HG03575 (cell line): Measurements from ENCODE around the gene EOMES.
A peak's percentile ranks its signal among the peaks of the same experiment; 100 is the strongest.

Experiments used
- ATAC-seq: cut with Tn5 transposase; IDR thresholded peaks from one replicate; pipeline ENCODE4 v1.9.1; 2021; ENCODE audit not compliant: unreplicated experiment, insufficient number of reproducible peaks, low FRiP score; ENCODE audit errors: extremely low read depth

Gene EOMES

GRCh38 chr3:27688053-27688452, 34.1 kb downstream of the EOMES start:
- no peak for ATAC-seq

DNA sequence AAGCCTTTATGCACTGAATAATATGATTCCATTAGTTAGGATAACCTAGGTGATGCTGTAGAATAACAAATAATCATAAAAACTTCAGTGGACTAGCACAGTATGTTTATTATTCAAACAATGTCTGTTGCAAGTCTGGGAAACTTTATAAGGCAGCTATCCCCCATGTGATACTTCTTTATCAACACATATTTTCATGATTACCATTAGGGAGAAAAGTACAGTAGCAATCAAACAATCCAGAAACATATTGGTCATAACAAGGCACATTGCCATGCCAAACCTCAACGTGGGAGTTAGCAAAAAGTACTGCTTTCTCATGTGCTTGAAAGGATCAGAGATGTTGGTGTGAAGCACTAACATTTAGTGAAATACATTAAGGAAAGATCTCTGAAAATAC, 35.5 kb downstream of the EOMES start:
- no peak for ATAC-seq

DNA sequence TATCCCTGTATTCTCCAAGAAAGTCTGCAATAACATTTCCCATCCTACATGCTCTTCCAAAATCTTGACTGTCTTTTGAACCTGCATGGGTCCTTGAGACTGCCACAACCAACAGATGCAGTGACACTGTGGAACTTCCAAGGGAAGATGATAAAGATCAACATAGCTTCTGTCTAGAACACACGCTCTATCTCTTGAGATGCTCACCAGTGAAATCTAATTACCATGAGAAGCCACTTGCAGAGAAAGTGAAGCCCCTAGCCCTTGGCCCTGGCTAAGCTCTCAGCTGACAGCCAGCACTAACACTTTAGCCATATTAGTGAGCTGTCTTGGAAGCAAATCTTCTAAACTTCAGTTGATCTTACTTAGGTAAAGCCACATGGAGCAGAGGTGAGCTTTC, 36.6 kb downstream of the EOMES start:
- ATAC-seq = no peak

DNA sequence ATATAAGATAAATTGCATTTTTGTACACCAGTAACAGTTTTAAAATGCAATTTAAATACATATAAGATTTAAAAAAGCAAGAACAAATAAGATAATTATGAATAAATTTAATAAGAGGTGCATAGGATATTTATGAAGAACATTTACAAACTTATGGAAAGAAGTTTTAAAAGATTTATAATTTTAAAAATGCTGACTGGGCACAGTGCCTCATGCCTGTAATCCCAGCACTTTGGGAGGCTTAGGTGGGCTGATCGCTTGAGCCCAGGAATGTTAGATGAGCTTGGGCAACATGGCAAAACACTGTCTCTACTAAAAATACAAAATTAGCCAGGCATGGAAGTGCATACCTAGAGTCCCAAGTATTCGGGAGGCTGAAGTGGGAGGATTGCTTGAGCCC, 37.8 kb downstream of the EOMES start:
- ATAC-seq = no peak

GRCh38 chr3:27681249-27681748, 40.8 kb downstream of the EOMES start:
- ATAC-seq = peak; percentile 52

GRCh38 chr3:27680517-27681246, 41.4 kb downstream of the EOMES start:
- ATAC-seq = no peak

DNA sequence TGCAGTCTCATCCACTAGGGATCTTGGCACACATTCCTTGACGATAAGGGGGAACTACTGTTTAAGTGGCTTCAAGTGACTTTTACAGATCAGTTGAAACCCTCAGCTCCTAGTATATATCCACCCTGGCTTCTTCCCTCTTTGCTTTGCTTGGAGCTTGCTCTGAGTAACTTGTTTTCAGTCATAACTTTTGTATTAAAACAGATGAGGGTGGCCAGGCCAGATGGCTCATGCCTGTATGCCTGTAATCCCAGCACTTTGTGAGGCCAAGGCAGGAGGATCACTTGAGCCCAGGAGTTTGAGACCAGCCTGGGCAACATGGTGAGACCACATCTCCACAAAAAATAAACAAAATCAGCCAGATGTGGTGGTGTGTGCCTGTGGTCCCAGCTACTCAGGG, 42.4 kb downstream of the EOMES start:
- ATAC-seq = no peak

DNA sequence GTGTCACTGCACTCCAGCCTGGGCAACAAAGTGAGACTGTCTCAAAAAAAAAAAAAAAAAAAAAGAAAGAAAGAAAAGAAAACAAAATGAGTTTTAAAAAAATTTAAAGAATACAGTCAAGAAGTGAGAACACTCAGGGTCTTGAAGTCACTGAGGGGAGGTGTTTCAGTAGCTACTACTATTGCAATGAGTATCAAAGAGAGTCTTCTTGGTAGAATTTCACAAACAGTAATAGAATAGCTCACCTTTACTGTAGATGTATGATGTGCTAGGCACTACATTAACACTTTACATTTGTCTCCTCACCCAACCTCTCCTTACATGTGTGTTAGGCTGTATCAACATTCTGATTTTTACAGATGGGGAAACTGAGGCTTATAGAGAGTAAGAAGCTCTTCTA, 43.9 kb downstream of the EOMES start:
- no peak for ATAC-seq

DNA sequence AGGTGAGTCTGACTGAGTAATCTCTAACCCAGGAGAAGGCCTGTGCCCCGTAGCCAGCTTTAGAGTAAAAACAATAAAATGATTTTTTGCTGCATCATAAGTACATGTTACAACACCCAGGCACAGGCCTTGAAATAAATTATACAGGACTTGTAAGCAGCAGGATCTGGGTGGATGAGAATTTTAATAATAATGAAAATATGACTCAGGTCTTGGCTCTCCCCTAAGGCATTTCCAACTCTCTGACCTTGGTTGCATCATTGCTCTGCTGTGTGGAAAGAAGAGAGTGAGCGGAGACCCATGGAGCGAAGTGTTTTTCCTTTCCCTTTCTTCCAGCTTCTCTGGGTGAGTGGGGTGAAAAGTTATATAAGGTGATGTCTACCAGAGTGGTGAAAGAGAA, 44.6 kb downstream of the EOMES start:
- no peak for ATAC-seq

- no peak for ATAC-seq
Observed at GRCh38 chr3:27675287-27675686, 46.8 kb downstream of the EOMES start.

- ATAC-seq = no peak
Observed at GRCh38 chr3:27673701-27674100, 48.4 kb downstream of the EOMES start.

GRCh38 chr3:27671101-27671500, 51.0 kb downstream of the EOMES start:
- no peak for ATAC-seq

GRCh38 chr3:27670619-27671018, 51.5 kb downstream of the EOMES start:
- ATAC-seq = no peak

- ATAC-seq = no peak
Observed at GRCh38 chr3:27669591-27669990, 52.5 kb downstream of the EOMES start.

DNA sequence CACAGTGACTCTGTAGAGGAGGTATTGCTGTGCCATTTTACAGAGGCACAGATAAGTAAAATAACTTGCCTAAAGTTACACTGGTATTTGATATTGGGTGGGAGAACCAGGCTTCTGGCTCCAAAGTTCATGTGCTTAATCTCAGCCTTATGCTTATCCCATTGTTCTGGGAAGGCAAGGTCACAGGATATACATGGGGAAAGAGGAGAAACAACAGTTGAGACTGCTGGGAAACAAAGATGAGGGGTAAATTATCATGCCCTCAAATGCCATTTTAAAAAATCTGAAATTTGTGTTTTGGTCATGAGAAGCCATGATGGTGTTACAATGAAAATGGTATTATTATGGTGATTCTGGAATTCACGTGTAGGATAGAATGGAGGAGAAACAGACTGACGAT, 54.4 kb downstream of the EOMES start:
- no peak for ATAC-seq

GRCh38 chr3:27666708-27667107, 55.4 kb downstream of the EOMES start:
- ATAC-seq = no peak

DNA sequence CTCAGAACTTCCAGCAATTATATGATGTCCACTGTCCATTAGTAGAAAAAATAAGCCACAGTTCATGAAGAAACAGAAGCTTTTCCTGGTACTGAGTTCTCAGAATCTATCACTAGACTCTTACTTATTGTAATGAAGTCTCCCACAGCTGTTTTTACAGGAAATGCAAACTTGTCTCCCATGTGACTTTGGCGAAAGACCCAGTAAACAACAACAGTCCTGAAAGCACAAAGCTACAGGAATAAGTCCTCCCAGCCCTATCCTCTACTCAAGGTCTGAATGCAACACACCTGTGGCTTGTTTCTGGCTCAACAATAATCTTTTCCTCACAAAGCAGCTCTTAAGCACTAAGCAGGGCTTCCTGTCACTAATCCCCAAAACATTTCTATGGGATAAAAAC, 55.9 kb downstream of the EOMES start:
- no peak for ATAC-seq
